GM21381 (cell line): ENCODE measurements around the gene PATE4.
"Not testable (repeated sequence)": the region's sequence is repeated elsewhere in the genome, so short reads cannot be mapped to it uniquely, and the experiment has no call there.

Experiments
- ATAC-seq: cut with Tn5 transposase; IDR thresholded peaks from one replicate; pipeline ENCODE4 v1.9.1; 2021; ENCODE audit warnings: mild to moderate bottlenecking, moderate library complexity; ENCODE audit not compliant: unreplicated experiment

Gene PATE4

GRCh38 chr11:125833016-125833415 is at the start of gene PATE4:
Gene PATE4 (plus strand): TSS chr11:125833316. CDS start chr11:125833360, 44 bp downstream.
- ATAC-seq, result no peak

- ATAC-seq, result no peak
Measured at GRCh38 chr11:125784678-125785077, 48.4 kb upstream of the PATE4 start.

GRCh38 chr11:125787827-125788226 is 45.3 kb upstream of the PATE4 start, which contains the start of gene PATE3:
Gene PATE3 (plus strand): TSS chr11:125788127. CDS start chr11:125788152, 25 bp downstream.
- ATAC-seq, result no peak

GRCh38 chr11:125790825-125791224 is 42.3 kb upstream of the PATE4 start:
- ATAC-seq, result no peak

- ATAC-seq, result no peak
Measured at GRCh38 chr11:125797641-125798040, 35.5 kb upstream of the PATE4 start.

GRCh38 chr11:125799808-125800207 is 33.3 kb upstream of the PATE4 start:
- no peak for ATAC-seq

- ATAC-seq, result no peak
Measured at GRCh38 chr11:125802387-125802786, 30.7 kb upstream of the PATE4 start.

GRCh38 chr11:125807909-125808308 is 25.2 kb upstream of the PATE4 start:
- ATAC-seq, result no peak

GRCh38 chr11:125835748-125836147 is 2.6 kb downstream of the PATE4 start:
- no peak for ATAC-seq

- no peak for ATAC-seq
Measured at GRCh38 chr11:125842321-125842948, 9.3 kb downstream of the PATE4 start.

GRCh38 chr11:125846188-125846587 is 13.1 kb downstream of the PATE4 start:
- no peak for ATAC-seq

GRCh38 chr11:125857670-125858069 is 24.6 kb downstream of the PATE4 start:
- not testable (repeated sequence) for ATAC-seq

- ATAC-seq, result not testable (repeated sequence)
Measured at GRCh38 chr11:125862786-125863185, 29.7 kb downstream of the PATE4 start.

- not testable (repeated sequence) for ATAC-seq
Measured at GRCh38 chr11:125865354-125865753, 32.2 kb downstream of the PATE4 start.

GRCh38 chr11:125869521-125869920 is 36.4 kb downstream of the PATE4 start:
- ATAC-seq, result no peak

- ATAC-seq, result no peak
Measured at GRCh38 chr11:125871391-125872137, 38.4 kb downstream of the PATE4 start.

- ATAC-seq, result no peak
Measured at GRCh38 chr11:125872138-125872491, 39.0 kb downstream of the PATE4 start.

- no peak for ATAC-seq
Measured at GRCh38 chr11:125873881-125874555, 40.9 kb downstream of the PATE4 start.

GRCh38 chr11:125874556-125875124 is 41.5 kb downstream of the PATE4 start:
- ATAC-seq, result peak; percentile 78

GRCh38 chr11:125881291-125881690 is 48.2 kb downstream of the PATE4 start:
- no peak for ATAC-seq

GRCh38 chr11:125883375-125883774 is 50.3 kb downstream of the PATE4 start:
- ATAC-seq, result no peak

GRCh38 chr11:125886997-125887372 is 53.9 kb downstream of the PATE4 start:
- ATAC-seq, result peak; percentile 27
